ENCODE results near the gene ZNF148. TPM values are rescaled to one million over a fixed set of nuclear protein-coding genes. Genes with fewer than 3 reads are reported as not detected.

The ZNF148 gene
- total RNA-seq, 2 donors from 2014 or later, result 12.5 to 15.0 TPM

DNA sequence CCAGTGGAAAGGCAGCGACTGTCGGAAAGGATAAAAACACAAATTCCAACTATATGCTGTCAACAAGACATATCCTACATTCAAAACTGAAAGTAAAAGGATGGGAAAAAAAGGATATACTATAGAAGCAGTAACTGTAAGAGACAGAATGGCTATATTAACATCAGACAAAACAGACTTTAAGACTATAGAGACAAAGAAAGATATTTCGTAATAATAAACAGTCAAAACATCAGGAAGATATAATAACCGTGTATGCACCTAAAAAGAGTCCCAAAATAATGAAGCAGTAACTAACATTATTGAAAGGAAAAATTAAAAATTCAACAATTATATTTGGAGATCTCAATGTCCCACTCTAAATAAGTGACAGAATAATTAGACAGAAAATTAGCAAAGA is 48.2 kb downstream of the ZNF148 start:
- Histone ChIP-seq H3K27ac (no peak overlapping the region), H3K4me1 (peaks cover 7% of the 10 kb centered on the region), H3K36me3 (replicated peaks in 1 of 2; ENCODE audit: insufficient read depth in 1 of 2, low read depth in 2 of 2) (no peaks in the 10 kb centered on the region), H3K4me3 (no peak overlapping the region), H3K9me3 (no peaks in the 10 kb centered on the region), H3K27me3 (no peaks in the 10 kb centered on the region)
- DNase-seq (no peak), ATAC-seq (no peak)
- intact Hi-C loops (cut with DNase I), result no loop called here
- WGBS, 2 donors, result 80 to 98% methylated on average over 4 of the region's 4 CpGs
- TF ChIP-seq, protein P1, sequence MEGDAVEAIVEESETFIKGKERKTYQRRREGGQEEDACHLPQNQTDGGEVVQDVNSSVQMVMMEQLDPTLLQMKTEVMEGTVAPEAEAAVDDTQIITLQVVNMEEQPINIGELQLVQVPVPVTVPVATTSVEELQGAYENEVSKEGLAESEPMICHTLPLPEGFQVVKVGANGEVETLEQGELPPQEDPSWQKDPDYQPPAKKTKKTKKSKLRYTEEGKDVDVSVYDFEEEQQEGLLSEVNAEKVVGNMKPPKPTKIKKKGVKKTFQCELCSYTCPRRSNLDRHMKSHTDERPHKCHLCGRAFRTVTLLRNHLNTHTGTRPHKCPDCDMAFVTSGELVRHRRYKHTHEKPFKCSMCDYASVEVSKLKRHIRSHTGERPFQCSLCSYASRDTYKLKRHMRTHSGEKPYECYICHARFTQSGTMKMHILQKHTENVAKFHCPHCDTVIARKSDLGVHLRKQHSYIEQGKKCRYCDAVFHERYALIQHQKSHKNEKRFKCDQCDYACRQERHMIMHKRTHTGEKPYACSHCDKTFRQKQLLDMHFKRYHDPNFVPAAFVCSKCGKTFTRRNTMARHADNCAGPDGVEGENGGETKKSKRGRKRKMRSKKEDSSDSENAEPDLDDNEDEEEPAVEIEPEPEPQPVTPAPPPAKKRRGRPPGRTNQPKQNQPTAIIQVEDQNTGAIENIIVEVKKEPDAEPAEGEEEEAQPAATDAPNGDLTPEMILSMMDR (IDR thresholded peaks at IDR 0.05), result no peak
- TF ChIP-seq POLR2A (IDR thresholded peaks at IDR 0.05), result no peak

GRCh38 chr3:125325746-125326145 is 49.4 kb downstream of the ZNF148 start:
- TF ChIP-seq, protein P1 (IDR thresholded peaks at IDR 0.05), result no peak
- TF ChIP-seq POLR2A (IDR thresholded peaks at IDR 0.05), result no peak

DNA sequence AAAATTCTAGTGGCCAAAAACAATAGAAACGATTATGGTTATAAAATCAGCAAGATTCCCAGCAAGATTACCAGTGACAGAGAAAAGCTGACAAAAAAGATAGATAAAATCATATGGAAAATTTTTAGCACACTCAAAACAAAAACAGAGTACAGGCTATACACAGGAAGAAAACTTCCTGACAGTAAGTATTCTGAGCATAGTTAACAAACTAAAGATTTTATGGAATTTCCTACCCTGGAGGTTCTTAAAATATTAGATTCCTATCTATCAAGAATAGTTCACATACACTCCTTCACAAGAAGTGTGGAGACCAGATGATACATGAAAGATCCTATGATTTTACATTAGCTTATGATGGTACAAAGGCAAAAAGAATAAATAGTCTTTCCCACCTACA is 50.8 kb downstream of the ZNF148 start:
- Histone ChIP-seq H3K27me3 (no peaks in the 10 kb centered on the region), H3K9me3 (no peaks in the 10 kb centered on the region), H3K27ac (no peak overlapping the region), H3K4me3 (no peak overlapping the region), H3K4me1 (no peaks in the 10 kb centered on the region), H3K36me3 (replicated peaks in 1 of 2; ENCODE audit: insufficient read depth in 1 of 2, low read depth in 2 of 2) (no peaks in the 10 kb centered on the region)
- ATAC-seq, result no peak
- 33 to 35% methylated on average over 1 of the region's 1 CpG for WGBS, 2 donors
- intact Hi-C loops (cut with DNase I), result no loop called here
- no peak for TF ChIP-seq POLR2A (IDR thresholded peaks at IDR 0.05)
- TF ChIP-seq, protein P1 (IDR thresholded peaks at IDR 0.05), result no peak
- no peak for DNase-seq

More at GRCh38 chr3:125325746-125326145, 49.4 kb downstream of the ZNF148 start:
- H3K27ac ChIP-seq, result no peak overlapping the region
- no peak for ATAC-seq
- no peaks in the 10 kb centered on the region for H3K4me1 ChIP-seq
- H3K4me3 ChIP-seq, result no peak overlapping the region
- H3K36me3 ChIP-seq (replicated peaks in 1 of 2; ENCODE audit: insufficient read depth in 1 of 2, low read depth in 2 of 2), result no peaks in the 10 kb centered on the region
- no peaks in the 10 kb centered on the region for H3K27me3 ChIP-seq
- H3K9me3 ChIP-seq, result no peaks in the 10 kb centered on the region
- no peak for DNase-seq
- intact Hi-C loops (cut with DNase I), result no loop called here

DNA sequence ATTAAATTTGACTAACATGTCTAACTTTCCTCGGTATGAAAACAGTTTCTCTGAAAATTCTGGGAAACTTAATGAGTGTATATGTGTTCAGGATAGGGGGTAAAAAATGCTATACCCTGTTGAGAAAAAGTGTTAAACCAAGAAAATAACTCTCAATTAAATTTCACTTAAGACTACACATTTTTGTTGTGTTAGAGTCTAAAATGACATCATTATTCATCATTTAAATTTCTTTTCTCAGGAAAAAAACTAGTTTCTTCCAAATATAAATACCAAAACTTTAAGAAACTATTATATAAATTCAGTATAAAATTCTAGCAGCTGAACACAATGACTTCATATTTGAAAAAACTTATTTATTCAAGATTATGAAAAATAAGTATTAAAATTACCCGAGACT is 52.2 kb downstream of the ZNF148 start:
- Histone ChIP-seq H3K27me3 (no peaks in the 10 kb centered on the region), H3K4me3 (no peak overlapping the region), H3K9me3 (no peaks in the 10 kb centered on the region), H3K27ac (no peak overlapping the region), H3K4me1 (peaks cover 6% of the 10 kb centered on the region), H3K36me3 (replicated peaks in 1 of 2; ENCODE audit: insufficient read depth in 1 of 2, low read depth in 2 of 2) (no peaks in the 10 kb centered on the region)
- no peak for ATAC-seq
- intact Hi-C loops (cut with DNase I), result no loop called here
- no peak for DNase-seq
- WGBS, 2 donors, result 92 to 93% methylated on average over 2 of the region's 2 CpGs
- no peak for TF ChIP-seq POLR2A (IDR thresholded peaks at IDR 0.05)
- TF ChIP-seq, protein P1 (IDR thresholded peaks at IDR 0.05), result no peak

DNA sequence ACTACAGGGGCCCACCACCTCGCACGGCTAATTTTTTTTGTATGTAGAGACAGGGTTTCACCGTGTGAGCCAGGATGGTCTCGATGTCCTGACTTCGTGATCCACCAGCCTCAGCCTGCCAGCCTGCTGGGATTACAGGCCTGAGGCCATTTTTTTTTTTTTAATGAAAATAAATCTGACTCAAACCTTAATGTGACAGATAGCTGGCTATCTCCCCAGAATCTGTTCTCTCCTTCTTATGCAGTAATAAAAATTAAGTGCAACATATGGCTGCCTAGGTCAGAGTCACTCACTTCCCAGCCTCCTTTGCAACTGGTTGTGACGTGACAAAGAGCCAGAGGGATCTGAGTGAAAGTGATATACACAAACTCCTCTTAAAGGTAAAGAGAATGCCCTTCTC is 53.0 kb downstream of the ZNF148 start:
- peaks cover 7% of the 10 kb centered on the region for H3K4me1 ChIP-seq
- WGBS, 2 donors, result 78 to 84% methylated on average over 6 of the region's 6 CpGs
- no peak overlapping the region for H3K4me3 ChIP-seq
- no peak for ATAC-seq
- H3K27ac ChIP-seq, result no peak overlapping the region
- intact Hi-C loops (cut with DNase I), result no loop called here
- no peaks in the 10 kb centered on the region for H3K36me3 ChIP-seq (replicated peaks in 1 of 2; ENCODE audit: insufficient read depth in 1 of 2, low read depth in 2 of 2)
- no peaks in the 10 kb centered on the region for H3K27me3 ChIP-seq
- TF ChIP-seq, protein P1 (IDR thresholded peaks at IDR 0.05), result no peak
- no peak for TF ChIP-seq POLR2A (IDR thresholded peaks at IDR 0.05)
- no peaks in the 10 kb centered on the region for H3K9me3 ChIP-seq
- DNase-seq, result no peak
